HCT116 (cell line): ENCODE data around the gene IQCM. TPM values are rescaled to one million over a fixed set of nuclear protein-coding genes. Genes with fewer than 3 reads are reported as not detected.

ENCODE experiments used
- ATAC-seq: fragments of 200-7000 bp; cut with Tn5 transposase; 2 replicates; pipeline ENCODE4 v1.9.1; 2020; ENCODE audit warnings: mild to moderate bottlenecking, moderate library complexity
- BruUV-seq: library from RNA; stranded (reverse); fragments of 400-500 nt; replicated peaks from 2 replicates; lab custom pipeline; 2021; lab: Mats Ljungman, UMichigan
- CTCF ChIA-PET: fragments of 300-600 bp; sonication (Branson Sonifier 250); formaldehyde crosslinking; loops from one replicate; lab custom pipeline; 2021; ENCODE audit warnings: antibody characterized with exemption; lab: Charles Lee
- POLR2A ChIA-PET: fragments of 300-600, 350-600 bp; sonication (Branson Sonifier 250); formaldehyde crosslinking; loops from one replicate; lab custom pipeline; 2021; ENCODE audit warnings: antibody characterized with exemption; lab: Charles Lee
- RAD21 ChIA-PET, 2 experiments: fragments of 300-600 bp; sonication (Branson Sonifier 250); formaldehyde crosslinking; loops; one replicate each; lab custom pipeline; 2023; ENCODE audit warnings: low total read pairs in 2 of 2; ENCODE audit not compliant: uncharacterized antibody in 2 of 2, unreplicated experiment in 2 of 2, low non-redundant PET in 1 of 2; lab: Charles Lee
- DNase-seq: peaks from one replicate; pipeline ENCODE4 v3.0.0-alpha.2; 2010; ENCODE audit warnings: low read depth, low spot score
- H2AFZ ChIP-seq: fragments of 200-600 bp; shearing (Covaris generic), sonication (generic); 2 replicates; pipeline ENCODE4 v1.6.1; 2017; ENCODE audit warnings: low read depth, mixed run types, mixed read lengths, antibody characterized with exemption, low read length; ENCODE audit not compliant: poor library complexity, severe bottlenecking
- H3K27ac ChIP-seq: 2 replicates; pipeline ENCODE4 v1.5.1; 2012; ENCODE audit warnings: low read depth, low read length
- H3K27me3 ChIP-seq: fragments of 200-600 bp; sonication (generic); 2 replicates; pipeline ENCODE4 v1.6.1; 2016; ENCODE audit warnings: mixed run types, low read length, mixed read lengths; ENCODE audit not compliant: insufficient read depth
- H3K36me3 ChIP-seq, 2 experiments: fragments of 200-500 bp in 1 of 2; fragments of 200-600 bp in 1 of 2; sonication (Bioruptor generic) in 1 of 2; sonication (generic) in 1 of 2; 2 replicates each; pipeline versions ENCODE4 v1.5.1 to v1.6.1; 2014 to 2016; ENCODE audit warnings: low read length in 2 of 2, inconsistent platforms in 1 of 2, mixed read lengths in 1 of 2, mixed run types in 1 of 2; ENCODE audit not compliant: insufficient read depth in 2 of 2, control insufficient read depth in 1 of 2
- H3K4me1 ChIP-seq, 2 experiments: fragments of 200-600 bp in 1 of 2; sonication (generic) in 1 of 2; 2 replicates each; pipeline versions ENCODE4 v1.5.1 to v1.6.1; 2012 to 2017; ENCODE audit warnings: low read length in 2 of 2, inconsistent platforms in 1 of 2, mild to moderate bottlenecking in 1 of 2, mixed read lengths in 1 of 2, mixed run types in 1 of 2, moderate library complexity in 1 of 2; ENCODE audit not compliant: insufficient read depth in 2 of 2, control insufficient read depth in 1 of 2
- H3K4me2 ChIP-seq: fragments of 200-600 bp; sonication (generic); 2 replicates; pipeline ENCODE4 v1.6.1; 2017; ENCODE audit warnings: mixed run types, low read length, mixed read lengths
- H3K4me3 ChIP-seq, 2 experiments: fragments of 200-600 bp in 1 of 2; sonication (generic) in 1 of 2; replicated peaks in 1 of 2; 2 replicates each; pipeline ENCODE4 v1.5.1; 2011 to 2016; ENCODE audit warnings: low read length in 2 of 2, control low read depth in 1 of 2, low read depth in 1 of 2, mild to moderate bottlenecking in 1 of 2, mixed read lengths in 1 of 2, mixed run types in 1 of 2
- H3K79me2 ChIP-seq: fragments of 200-600 bp; sonication (generic); 2 replicates; pipeline ENCODE4 v1.6.1; 2017; ENCODE audit warnings: mild to moderate bottlenecking, mixed run types, low read length, moderate library complexity, mixed read lengths; ENCODE audit not compliant: insufficient read depth
- H3K9ac ChIP-seq: fragments of 200-600 bp; sonication (generic); 2 replicates; pipeline ENCODE4 v1.6.1; 2016; ENCODE audit warnings: low read length, mixed read lengths
- H3K9me2 ChIP-seq: fragments of 200-600 bp; sonication (generic), shearing (Covaris generic); 2 replicates; pipeline ENCODE4 v1.6.1; 2017; ENCODE audit warnings: mixed run types, mild to moderate bottlenecking, moderate library complexity; ENCODE audit not compliant: insufficient read depth
- H3K9me3 ChIP-seq, 2 experiments: fragments of 200-500 bp in 1 of 2; fragments of 200-600 bp in 1 of 2; sonication (Bioruptor generic) in 1 of 2; sonication (generic) in 1 of 2; 2 replicates each; pipeline ENCODE4 v1.6.1; 2014 to 2017; ENCODE audit warnings: low read length in 2 of 2, mixed read lengths in 2 of 2, inconsistent platforms in 1 of 2, low read depth in 1 of 2, mild to moderate bottlenecking in 1 of 2, mixed run types in 1 of 2, moderate library complexity in 1 of 2; ENCODE audit not compliant: control insufficient read depth in 1 of 2, insufficient read depth in 1 of 2
- H4K20me1 ChIP-seq: fragments of 200-600 bp; sonication (generic), shearing (Covaris generic); 2 replicates; pipeline ENCODE4 v1.6.1; 2017; ENCODE audit warnings: mixed run types, mild to moderate bottlenecking, moderate library complexity; ENCODE audit not compliant: insufficient read depth
- ATF3 ChIP-seq: IDR thresholded peaks from 2 replicates; pipeline ENCODE4 v1.6.1; 2012
- CBX3 ChIP-seq: IDR thresholded peaks from 2 replicates; pipeline ENCODE4 v1.6.1; 2012; ENCODE audit warnings: low read depth
- CEBPB ChIP-seq: IDR thresholded peaks from 2 replicates; pipeline ENCODE4 v1.6.1; 2012; ENCODE audit warnings: low read depth
- CTCF ChIP-seq, 3 experiments: fragments of 200-600 bp in 1 of 3; sonication (generic) in 1 of 3; IDR thresholded peaks in 2 of 3; conservative IDR thresholded peaks in 1 of 3; 2 replicates each; pipeline ENCODE4 v1.5.1; 2012 to 2017; ENCODE audit warnings: low read depth in 2 of 3, low read length in 2 of 3, antibody characterized with exemption in 1 of 3, borderline replicate concordance in 1 of 3, control low read depth in 1 of 3, mild to moderate bottlenecking in 1 of 3, mixed read lengths in 1 of 3, mixed run types in 1 of 3, moderate library complexity in 1 of 3; ENCODE audit not compliant: insufficient read depth in 1 of 3
- EGR1 ChIP-seq: IDR thresholded peaks from 2 replicates; pipeline ENCODE4 v1.6.1; 2012; ENCODE audit warnings: low read depth
- ELF1 ChIP-seq: IDR thresholded peaks from 2 replicates; pipeline ENCODE4 v1.6.1; 2012; ENCODE audit warnings: low read depth, borderline replicate concordance
- EZH2 ChIP-seq: fragments of 200-600 bp; sonication (generic); IDR thresholded peaks from 2 replicates; pipeline ENCODE4 v1.6.1; 2017; ENCODE audit warnings: antibody characterized with exemption, mixed run types
- EZH2phosphoT487 ChIP-seq: fragments of 200-600 bp; IDR thresholded peaks from 2 replicates; pipeline ENCODE4 v1.6.1; 2018; ENCODE audit warnings: antibody characterized with exemption, borderline replicate concordance
- JUND ChIP-seq: IDR thresholded peaks from 2 replicates; pipeline ENCODE4 v1.6.1; 2012
- MAX ChIP-seq: IDR thresholded peaks from 2 replicates; pipeline ENCODE4 v1.6.1; 2012
- POLR2A ChIP-seq: IDR thresholded peaks from 2 replicates; pipeline ENCODE4 v1.7.0; 2011; ENCODE audit warnings: borderline replicate concordance; ENCODE audit not compliant: insufficient read depth, insufficient read length; ENCODE audit errors: extremely low read depth
- POLR2AphosphoS5 ChIP-seq: IDR thresholded peaks from 2 replicates; pipeline ENCODE4 v1.6.1; 2011; ENCODE audit warnings: mild to moderate bottlenecking, low read depth, low read length, moderate library complexity
- RAD21 ChIP-seq: IDR thresholded peaks from 2 replicates; pipeline ENCODE4 v1.6.1; 2012; ENCODE audit warnings: low read depth, mild to moderate bottlenecking
- SIN3A ChIP-seq: IDR thresholded peaks from 2 replicates; pipeline ENCODE4 v1.6.1; 2012; ENCODE audit warnings: low read depth
- SP1 ChIP-seq: IDR thresholded peaks from 2 replicates; pipeline ENCODE4 v1.6.1; 2012; ENCODE audit warnings: low read depth
- SRF ChIP-seq: IDR thresholded peaks from 2 replicates; pipeline ENCODE4 v1.6.1; 2012; ENCODE audit warnings: low read depth
- ZBTB33 ChIP-seq: IDR thresholded peaks from 2 replicates; pipeline ENCODE4 v1.6.1; 2011; ENCODE audit warnings: mild to moderate bottlenecking, low read length, moderate library complexity; ENCODE audit not compliant: insufficient replicate concordance; ENCODE audit errors: extremely low read depth
- ZFX ChIP-seq: fragments of 450-650 bp; IDR thresholded peaks from 2 replicates; pipeline ENCODE4 v1.6.1; 2017
- ZNF274 ChIP-seq: fragments of 200-500 bp; sonication (Bioruptor generic); IDR thresholded peaks from 2 replicates; pipeline ENCODE4 v1.6.1; 2014; ENCODE audit warnings: mild to moderate bottlenecking, low read depth, low read length, inconsistent platforms
- intact Hi-C: fragments of 100-400 bp; cut with micrococcal nuclease; formaldehyde crosslinking; loops from 2 replicates; pipeline ENCODE4 v1.10.0; 2022
- total RNA-seq: library from RNA; stranded (reverse); gene quantifications from one replicate; pipeline ENCODE4 v1.2.1, GENCODE V29; 2021; ENCODE audit not compliant: unreplicated experiment

IQCM gene
- total RNA-seq, 1 experiment from 2014 or later: 0.20 TPM

GRCh38 chr4:149799546-149799945 is 16.1 kb downstream of the IQCM start:
- H2AFZ ChIP-seq: no peak overlapping the region
- no peaks in the 10 kb centered on the region for H3K4me1 ChIP-seq
- TF ChIP-seq EZH2phosphoT487 (no peak), EZH2 (no peak), ELF1 (no peak), EGR1 (no peak), ZBTB33 (no peak), MAX (no peak), SIN3A (no peak), ATF3 (no peak), ZNF274 (no peak), CTCF (IDR thresholded peaks at IDR 0.05 in 2 of 3, conservative IDR thresholded peaks at IDR 0.05 in 1 of 3; ENCODE audit: borderline replicate concordance in 1 of 3, insufficient read depth in 1 of 3, low read depth in 2 of 3, low read length in 2 of 3) (no peak), RAD21 (no peak), SRF (no peak), ZFX (no peak), POLR2A (no peak), SP1 (no peak), JUND (no peak), POLR2AphosphoS5 (no peak), CBX3 (no peak), CEBPB (no peak)
- H3K4me2 ChIP-seq: no peak overlapping the region
- no peak overlapping the region for H3K4me3 ChIP-seq
- POLR2A ChIA-PET: no interaction called here
- no peak for DNase-seq
- H3K79me2 ChIP-seq: no peaks in the 10 kb centered on the region
- H3K27ac ChIP-seq: no peak overlapping the region
- H4K20me1 ChIP-seq: no peaks in the 10 kb centered on the region
- RAD21 ChIA-PET: no interaction called here
- no peak for ATAC-seq
- H3K9ac ChIP-seq: no peak overlapping the region
- H3K27me3 ChIP-seq: no peaks in the 10 kb centered on the region
- intact Hi-C loops: no loop called here
- CTCF ChIA-PET: no interaction called here
- H3K36me3 ChIP-seq: no peaks in the 10 kb centered on the region
- H3K9me3 ChIP-seq: no peaks in the 10 kb centered on the region
- no TSS peak for BruUV-seq
- no peaks in the 10 kb centered on the region for H3K9me2 ChIP-seq
